Dedifferentiated amniotic fluid mesenchymal stem cell (primary cell): ENCODE results near the gene CAPN10.
"Not testable (repeated sequence)": the region's sequence is repeated elsewhere in the genome, so short reads cannot be mapped to it uniquely, and the experiment has no call there.

Experiments used
- DNase-seq: peaks from one replicate; pipeline ENCODE4 v3.0.0-alpha.2; 2016; ENCODE audit errors: extremely low spot score

CAPN10 gene

GRCh38 chr2:240586198-240586918, at the start of gene CAPN10:
TSS of gene CAPN10 (plus strand) at chr2:240586734. CDS start at chr2:240586912, 178 bp downstream.
- DNase-seq: peak; percentile 96

GRCh38 chr2:240538031-240538780, 48.3 kb upstream of the CAPN10 start:
- no peak for DNase-seq

- not testable (repeated sequence) for DNase-seq
These were observed 47.4 kb upstream of the CAPN10 start for GRCh38 chr2:240539101-240539500.

GRCh38 chr2:240539906-240540305, 46.6 kb upstream of the CAPN10 start:
- DNase-seq: no peak

- DNase-seq: no peak
These were observed 35.2 kb upstream of the CAPN10 start for GRCh38 chr2:240551288-240551687.

- no peak for DNase-seq
These were observed 34.7 kb upstream of the CAPN10 start for GRCh38 chr2:240551811-240552210.

- DNase-seq: no peak
These were observed 32.5 kb upstream of the CAPN10 start for GRCh38 chr2:240553956-240554480.

GRCh38 chr2:240554767-240555493, 31.6 kb upstream of the CAPN10 start:
- DNase-seq: no peak

GRCh38 chr2:240555541-240556250, 30.8 kb upstream of the CAPN10 start:
- DNase-seq: no peak

GRCh38 chr2:240556553-240557100, 29.9 kb upstream of the CAPN10 start:
- DNase-seq: no peak

GRCh38 chr2:240557101-240557751, 29.3 kb upstream of the CAPN10 start:
- no peak for DNase-seq

GRCh38 chr2:240557808-240558207, 28.7 kb upstream of the CAPN10 start, which contains the start of gene ANKMY1:
TSS of gene ANKMY1 (minus strand) at chr2:240557988. CDS start at chr2:240557335, 653 bp downstream.
- DNase-seq: peak; percentile 56

GRCh38 chr2:240558236-240558761, 28.2 kb upstream of the CAPN10 start:
- no peak for DNase-seq

- DNase-seq: no peak
These were observed 27.2 kb upstream of the CAPN10 start for GRCh38 chr2:240559286-240559685.

- peak; percentile 84 for DNase-seq
These were observed 26.5 kb upstream of the CAPN10 start, which contains the start of gene DUSP28 for GRCh38 chr2:240560084-240560479. TSS of gene DUSP28 (plus strand) at chr2:240560357. CDS start at chr2:240560685, 328 bp downstream.

- DNase-seq: peak; percentile 99
These were observed 25.8 kb upstream of the CAPN10 start for GRCh38 chr2:240560480-240561324.

GRCh38 chr2:240561325-240561971, 25.1 kb upstream of the CAPN10 start:
- peak; percentile 22 for DNase-seq

GRCh38 chr2:240563231-240563630, 23.3 kb upstream of the CAPN10 start:
- DNase-seq: not testable (repeated sequence)
